ENCODE measurements around the gene STUB1. TPM values are rescaled to one million over a fixed set of nuclear protein-coding genes. Genes with fewer than 3 reads are reported as not detected.

STUB1 gene
- polyA plus RNA-seq, 1 experiment: 88.8 TPM

DNA sequence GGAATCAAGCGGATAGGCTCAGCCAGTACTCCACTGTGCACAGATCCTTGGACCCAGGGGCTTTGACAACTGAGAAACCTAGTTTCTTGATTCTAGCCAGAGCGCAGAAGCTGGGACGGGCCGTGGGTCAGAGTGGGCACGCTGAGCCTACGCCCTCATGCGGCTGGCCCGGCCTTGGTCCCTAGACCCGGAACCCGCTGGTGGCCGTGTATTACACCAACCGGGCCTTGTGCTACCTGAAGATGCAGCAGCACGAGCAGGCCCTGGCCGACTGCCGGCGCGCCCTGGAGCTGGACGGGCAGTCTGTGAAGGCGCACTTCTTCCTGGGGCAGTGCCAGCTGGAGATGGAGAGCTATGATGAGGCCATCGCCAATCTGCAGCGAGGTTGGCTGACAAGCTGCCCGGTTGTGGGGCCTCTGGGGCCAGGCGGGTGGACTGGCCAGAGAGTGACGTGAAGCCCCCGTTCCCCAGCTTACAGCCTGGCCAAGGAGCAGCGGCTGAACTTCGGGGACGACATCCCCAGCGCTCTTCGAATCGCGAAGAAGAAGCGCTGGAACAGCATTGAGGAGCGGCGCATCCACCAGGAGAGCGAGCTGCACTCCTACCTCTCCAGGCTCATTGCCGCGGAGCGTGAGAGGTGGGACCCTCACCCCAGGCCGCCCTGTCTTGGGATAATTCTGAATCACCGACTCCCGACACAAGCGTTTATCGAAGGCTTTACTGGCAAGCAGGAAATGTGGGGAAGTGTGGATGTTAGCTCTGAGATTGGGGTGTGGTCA, 946 bp downstream of the STUB1 start:
- DNase-seq (ENCODE audit: low read depth, low spot score): no peak
- POLR2A ChIA-PET: interaction anchor here (0.8 to 1.6 kb wide), 3 partner anchors 9 to 14 kb away, joined by 4 to 10 read pairs (median 4); partner anchors contain the start of gene WDR24
- Histone ChIP-seq H3K27me3 (ENCODE audit: control insufficient read depth, insufficient read depth, low read length) (no peaks in the 10 kb centered on the region), H3K27ac (ENCODE audit: low read depth, low read length) (peak overlapping the region; percentile 31), H3K4me3 (ENCODE audit: low read depth, low read length) (peak overlapping the region; percentile 73), H3K9me3 (ENCODE audit: control insufficient read depth, insufficient read depth, low read length) (peaks cover 16% of the 10 kb centered on the region; the same call in 1 of the 2 replicates)
- TF ChIP-seq CTCF (IDR thresholded peaks at IDR 0.05; ENCODE audit: low read depth, low read length): no peak
- CTCF ChIA-PET: interaction anchor here (1.3 kb wide), 1 partner anchor 14 kb away, joined by 5 read pairs; the partner anchor contains the start of gene RHOT2

DNA sequence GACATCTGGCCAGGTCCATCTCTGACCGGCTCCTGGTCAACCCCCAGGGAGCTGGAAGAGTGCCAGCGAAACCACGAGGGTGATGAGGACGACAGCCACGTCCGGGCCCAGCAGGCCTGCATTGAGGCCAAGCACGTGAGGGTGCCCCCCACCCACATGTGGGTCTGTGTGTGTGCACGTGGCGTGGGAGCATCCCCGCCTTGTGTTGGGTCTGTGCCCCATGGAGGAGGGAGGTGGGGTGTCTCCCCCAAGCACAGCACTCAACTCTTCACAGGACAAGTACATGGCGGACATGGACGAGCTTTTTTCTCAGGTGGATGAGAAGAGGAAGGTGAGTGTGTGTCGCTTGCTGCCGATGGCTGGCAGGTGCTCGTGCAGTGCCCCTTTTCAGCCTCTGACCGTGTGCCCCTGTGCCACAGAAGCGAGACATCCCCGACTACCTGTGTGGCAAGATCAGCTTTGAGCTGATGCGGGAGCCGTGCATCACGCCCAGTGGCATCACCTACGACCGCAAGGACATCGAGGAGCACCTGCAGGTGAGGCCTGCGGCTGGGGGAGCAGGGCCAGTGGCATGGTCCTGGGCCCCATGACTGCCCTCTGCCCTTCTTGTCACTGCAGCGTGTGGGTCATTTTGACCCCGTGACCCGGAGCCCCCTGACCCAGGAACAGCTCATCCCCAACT, 1.7 kb downstream of the STUB1 start:
- no peak overlapping the region for H3K27ac ChIP-seq (ENCODE audit: low read depth, low read length)
- CTCF ChIA-PET: interaction anchor here (1.3 kb wide), 1 partner anchor 14 kb away, joined by 5 read pairs; the partner anchor contains the start of gene RHOT2
- H3K9me3 ChIP-seq (ENCODE audit: control insufficient read depth, insufficient read depth, low read length): peaks cover 16% of the 10 kb centered on the region; the same call in 1 of the 2 replicates
- no peaks in the 10 kb centered on the region for H3K27me3 ChIP-seq (ENCODE audit: control insufficient read depth, insufficient read depth, low read length)
- H3K4me3 ChIP-seq (ENCODE audit: low read depth, low read length): peak overlapping the region; percentile 73
- no peak for TF ChIP-seq CTCF (IDR thresholded peaks at IDR 0.05; ENCODE audit: low read depth, low read length)
- no peak for DNase-seq (ENCODE audit: low read depth, low spot score)
- POLR2A ChIA-PET: no interaction called here

DNA sequence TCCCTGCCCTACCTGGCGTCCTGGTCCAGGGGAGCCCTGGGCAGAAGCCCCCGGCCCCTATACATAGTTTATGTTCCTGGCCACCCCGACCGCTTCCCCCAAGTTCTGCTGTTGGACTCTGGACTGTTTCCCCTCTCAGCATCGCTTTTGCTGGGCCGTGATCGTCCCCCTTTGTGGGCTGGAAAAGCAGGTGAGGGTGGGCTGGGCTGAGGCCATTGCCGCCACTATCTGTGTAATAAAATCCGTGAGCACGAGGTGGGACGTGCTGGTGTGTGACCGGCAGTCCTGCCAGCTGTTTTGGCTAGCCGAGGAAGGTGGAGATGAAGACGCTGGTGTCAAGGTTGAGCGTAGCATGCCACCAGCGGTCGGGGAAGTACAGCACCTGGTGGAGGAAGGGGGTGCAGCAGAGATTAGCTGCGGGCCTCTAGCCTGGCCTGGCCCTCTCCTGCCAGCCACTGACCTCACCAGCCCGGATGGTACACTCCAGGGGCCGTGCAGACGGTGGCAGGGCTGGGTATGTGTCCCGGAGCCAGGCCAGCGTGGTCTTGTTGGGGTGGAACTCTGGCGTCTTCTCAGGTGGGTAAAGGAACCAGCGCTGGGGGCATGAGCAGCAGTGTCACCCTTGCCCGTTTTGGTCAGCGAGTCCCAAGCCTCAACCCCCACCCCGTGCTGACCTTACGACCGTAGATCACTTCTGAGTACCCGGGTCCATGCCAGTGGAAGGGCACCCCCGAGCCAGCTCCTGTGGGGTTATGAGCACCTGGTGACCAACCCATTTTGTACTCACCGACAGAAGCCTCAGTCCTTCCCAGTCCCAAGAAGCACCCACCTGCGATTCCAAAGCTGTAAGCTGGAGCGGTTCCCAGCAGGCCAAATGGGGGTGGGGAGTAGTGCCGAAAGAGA, 2.5 kb downstream of the STUB1 start:
- ChIA-PET CTCF (no interaction called here), POLR2A (no interaction called here)
- H3K4me3 ChIP-seq (ENCODE audit: low read depth, low read length): peak overlapping the region; percentile 70
- TF ChIP-seq CTCF (IDR thresholded peaks at IDR 0.05; ENCODE audit: low read depth, low read length): no peak
- no peaks in the 10 kb centered on the region for H3K27me3 ChIP-seq (ENCODE audit: control insufficient read depth, insufficient read depth, low read length)
- H3K27ac ChIP-seq (ENCODE audit: low read depth, low read length): no peak overlapping the region
- peaks cover 16% of the 10 kb centered on the region; the same call in 1 of the 2 replicates for H3K9me3 ChIP-seq (ENCODE audit: control insufficient read depth, insufficient read depth, low read length)
- no peak for DNase-seq (ENCODE audit: low read depth, low spot score)

GRCh38 chr16:683396-684070, 3.3 kb downstream of the STUB1 start:
- ChIA-PET CTCF (interaction anchor here (0.6 kb wide), 1 partner anchor 833 kb away, joined by 6 read pairs; no protein-coding TSS in a partner anchor), POLR2A (interaction anchor here (1.2 kb wide), 1 partner anchor 45 kb away, joined by 3 read pairs; no protein-coding TSS in a partner anchor)
- H3K4me3 ChIP-seq (ENCODE audit: low read depth, low read length): peak overlapping the region; percentile 70
- TF ChIP-seq CTCF (IDR thresholded peaks at IDR 0.05; ENCODE audit: low read depth, low read length): no peak
- H3K9me3 ChIP-seq (ENCODE audit: control insufficient read depth, insufficient read depth, low read length): peaks cover 16% of the 10 kb centered on the region; the same call in 1 of the 2 replicates
- H3K27me3 ChIP-seq (ENCODE audit: control insufficient read depth, insufficient read depth, low read length): no peaks in the 10 kb centered on the region
- no peak overlapping the region for H3K27ac ChIP-seq (ENCODE audit: low read depth, low read length)
- DNase-seq (ENCODE audit: low read depth, low spot score): no peak

Measured in AG04450 (cell line).